ENCODE data around the gene NUMBL.

The NUMBL gene

DNA sequence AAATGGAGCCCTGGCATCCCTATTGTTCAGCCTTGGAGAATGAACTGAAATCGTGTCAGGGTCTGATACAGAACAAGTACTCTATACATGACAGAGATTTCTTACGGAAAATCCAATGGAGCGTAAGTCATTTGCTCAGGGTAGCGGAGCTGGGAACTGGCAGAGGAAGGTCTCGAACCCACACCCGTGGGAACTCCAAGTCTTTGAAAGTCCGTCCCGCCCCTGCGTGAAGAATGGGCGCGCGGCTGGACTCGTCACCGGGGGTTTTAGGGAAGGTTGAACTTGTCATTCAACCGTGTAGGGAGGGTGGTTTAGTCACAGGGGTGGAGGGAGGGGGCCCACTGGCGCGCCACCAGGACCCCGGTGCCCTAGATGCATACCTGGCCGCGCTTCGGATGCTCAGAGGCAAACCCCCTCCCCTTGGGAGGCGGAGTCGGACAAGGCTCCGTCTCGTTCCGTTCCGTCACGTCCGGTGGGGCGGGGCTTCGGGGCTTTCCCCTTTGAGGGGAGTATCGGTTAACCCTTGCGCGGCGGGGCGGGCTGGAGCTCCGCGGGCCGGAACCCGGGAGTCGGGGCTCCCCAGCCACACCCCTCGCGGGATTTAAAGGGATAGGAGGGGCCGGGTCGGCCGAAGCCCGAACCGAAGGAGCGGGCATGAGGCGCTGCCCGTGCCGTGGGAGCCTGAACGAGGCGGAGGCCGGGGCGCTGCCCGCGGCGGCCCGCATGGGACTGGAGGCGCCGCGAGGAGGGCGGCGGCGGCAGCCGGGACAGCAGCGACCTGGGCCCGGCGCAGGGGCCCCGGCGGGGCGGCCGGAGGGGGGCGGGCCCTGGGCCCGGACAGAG lies 26.3 kb upstream of the NUMBL start, which contains the start of the genes COQ8B and ITPKC:
Gene COQ8B (minus strand): TSS at position 405 of the 843 bp plus-strand sequence. CDS start 2,254 bp downstream, outside the sequence.
Gene ITPKC (plus strand): TSS at position 631 of the 843 bp plus-strand sequence. CDS start 24 bp downstream, at position 655.
- peak; percentile 89 for DNase-seq (ENCODE audit: low read depth)

DNA sequence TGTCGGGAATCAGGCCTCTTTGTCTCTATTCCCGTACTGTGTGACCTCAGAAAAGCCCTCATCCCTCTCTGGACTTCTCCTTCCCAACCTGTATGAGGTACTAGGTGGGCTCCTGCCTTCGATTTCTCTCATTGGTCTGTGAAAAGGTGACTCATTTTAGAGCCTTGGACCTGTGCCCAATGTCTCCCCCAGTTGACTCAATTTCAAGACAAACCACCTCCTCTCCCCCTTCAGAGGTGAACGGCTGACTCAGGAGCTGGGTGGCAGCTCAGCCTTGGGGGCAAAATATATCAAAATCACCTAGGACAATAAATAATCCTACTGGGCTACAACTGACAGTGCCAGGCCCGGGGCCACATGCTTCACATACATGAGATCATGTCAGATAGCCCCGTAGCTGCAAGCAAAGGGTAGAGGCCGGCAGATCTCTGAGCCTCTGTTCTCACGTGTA lies 25.6 kb upstream of the NUMBL start:
- no peak for DNase-seq (ENCODE audit: low read depth)

- DNase-seq (ENCODE audit: low read depth) = peak; percentile 84
These were observed 24.2 kb upstream of the NUMBL start for GRCh38 chr19:40714441-40715299.

DNA sequence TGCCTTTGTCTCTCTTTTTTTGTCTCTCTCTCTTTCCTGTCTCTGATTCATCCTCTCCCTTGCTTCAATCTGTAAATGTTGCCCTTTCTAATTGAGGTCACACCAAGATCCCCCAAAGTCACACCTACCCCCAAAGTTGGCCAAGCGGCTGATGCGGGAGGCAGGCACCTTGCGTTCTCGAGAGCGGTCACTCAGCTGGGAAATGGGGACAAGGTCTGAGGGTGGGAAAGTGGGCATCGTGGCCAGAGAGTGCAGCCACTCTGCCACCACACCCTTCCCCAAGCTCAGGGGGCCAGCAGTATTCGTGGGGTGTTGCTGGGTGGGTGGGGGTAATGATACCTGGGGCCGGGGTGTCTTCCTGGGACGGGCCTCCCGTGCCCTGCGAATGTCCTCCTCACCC lies 23.5 kb upstream of the NUMBL start:
- no peak for DNase-seq (ENCODE audit: low read depth)

- no peak for DNase-seq (ENCODE audit: low read depth)
These were observed 19.4 kb upstream of the NUMBL start for GRCh38 chr19:40709817-40710216.

DNA sequence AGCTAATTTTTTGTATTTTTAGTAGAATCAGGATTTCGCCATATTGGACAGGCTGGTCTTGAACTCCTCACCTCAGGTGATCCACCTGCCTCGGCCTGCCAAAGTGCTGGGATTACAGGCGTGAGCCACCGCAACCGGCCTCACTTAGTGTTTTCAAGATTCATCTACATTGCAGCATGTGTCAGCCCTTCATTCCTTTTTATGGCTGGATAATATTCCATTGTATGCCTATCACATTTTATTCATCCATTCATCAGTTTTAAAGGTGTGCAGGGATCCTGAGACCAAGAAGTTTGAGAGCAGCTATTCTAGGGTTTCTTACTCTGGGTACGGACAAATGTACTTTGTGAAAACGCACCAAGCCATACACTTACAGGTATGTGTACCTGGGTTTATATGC lies 17.2 kb upstream of the NUMBL start:
- no peak for DNase-seq (ENCODE audit: low read depth)

DNA sequence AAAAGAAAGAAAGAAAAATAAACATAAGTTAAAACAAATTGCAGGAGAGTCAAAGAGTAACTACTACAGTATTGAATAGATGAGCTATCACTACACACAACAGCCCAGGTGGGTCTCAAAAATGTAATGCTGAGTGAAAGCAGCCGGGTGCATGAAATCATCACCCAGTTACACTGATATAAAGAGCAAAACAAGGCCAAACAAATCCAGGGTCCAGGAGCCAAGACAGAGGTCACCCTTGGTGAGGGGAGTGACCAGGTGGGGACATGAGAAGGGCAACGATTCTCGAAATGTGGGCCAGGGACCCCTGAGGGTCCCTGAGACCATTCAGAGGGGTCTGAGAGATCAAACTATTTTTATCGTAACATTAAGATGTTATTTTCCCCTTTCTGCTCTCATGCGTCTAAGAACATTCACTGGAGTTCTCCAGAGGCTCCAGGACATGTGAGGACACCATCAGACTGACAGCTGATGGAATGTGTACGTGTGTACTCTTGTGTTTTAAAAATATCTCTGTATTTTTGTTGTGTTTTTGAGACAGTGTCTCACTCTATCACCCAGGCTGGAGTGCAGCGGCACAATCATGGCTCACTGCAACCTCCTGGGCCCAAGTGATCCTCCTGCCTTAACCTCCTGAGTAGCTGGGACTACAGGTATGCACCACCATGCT lies 15.6 kb upstream of the NUMBL start:
- DNase-seq (ENCODE audit: low read depth) = no peak

- DNase-seq (ENCODE audit: low read depth) = no peak
These were observed 14.9 kb upstream of the NUMBL start for GRCh38 chr19:40705362-40705651.

DNA sequence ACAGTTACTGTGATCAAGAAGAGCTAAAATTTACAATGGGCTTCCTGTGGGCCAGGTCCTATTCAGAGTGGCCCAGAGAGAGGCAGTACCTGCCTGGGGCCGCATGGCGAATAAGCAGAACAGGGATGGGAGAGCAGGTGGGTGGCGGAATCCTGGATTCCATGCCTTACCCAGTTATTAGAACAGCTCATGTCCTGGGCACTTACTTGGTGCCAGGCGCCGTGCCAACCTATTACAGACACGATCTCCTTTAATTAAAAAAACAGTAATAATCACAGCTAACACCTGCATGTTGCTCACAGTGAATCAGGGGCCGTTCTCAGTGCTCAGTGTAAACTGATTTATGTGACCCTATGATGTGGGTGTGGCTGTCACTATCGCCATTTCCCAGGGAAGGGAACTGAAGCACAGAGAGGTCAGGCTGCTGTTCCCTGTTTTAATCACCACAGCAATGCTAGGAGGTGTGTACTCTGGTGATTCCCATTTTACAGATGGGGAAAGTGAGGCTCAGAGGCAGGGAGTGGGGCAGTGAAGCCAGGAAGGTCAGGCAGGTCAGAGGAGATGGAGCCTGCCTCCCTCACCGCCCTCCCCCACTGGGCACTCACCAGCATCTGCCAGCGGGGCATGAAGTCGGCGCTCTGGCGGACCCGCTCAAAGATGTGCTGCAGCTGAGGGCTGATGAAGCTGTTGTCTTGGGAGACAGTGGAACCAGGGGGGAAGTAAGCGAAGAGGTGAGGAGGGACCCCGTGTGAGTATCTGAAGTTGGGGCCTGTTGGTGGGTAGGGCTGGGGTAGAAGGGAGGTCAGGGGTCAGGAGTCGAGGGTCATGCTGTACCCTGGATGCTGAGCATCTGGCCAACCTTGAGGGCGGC lies 14.3 kb upstream of the NUMBL start:
- DNase-seq (ENCODE audit: low read depth) = no peak

GRCh38 chr19:40703029-40703755 lies 12.7 kb upstream of the NUMBL start:
- DNase-seq (ENCODE audit: low read depth) = no peak

- no peak for DNase-seq (ENCODE audit: low read depth)
These were observed 12.0 kb upstream of the NUMBL start for GRCh38 chr19:40702337-40703012.

- DNase-seq (ENCODE audit: low read depth) = no peak
These were observed 11.3 kb upstream of the NUMBL start for GRCh38 chr19:40701758-40702157.

- no peak for DNase-seq (ENCODE audit: low read depth)
These were observed 9.6 kb upstream of the NUMBL start for GRCh38 chr19:40700083-40700482.

- no peak for DNase-seq (ENCODE audit: low read depth)
These were observed 6.6 kb upstream of the NUMBL start for GRCh38 chr19:40697007-40697406.

DNA sequence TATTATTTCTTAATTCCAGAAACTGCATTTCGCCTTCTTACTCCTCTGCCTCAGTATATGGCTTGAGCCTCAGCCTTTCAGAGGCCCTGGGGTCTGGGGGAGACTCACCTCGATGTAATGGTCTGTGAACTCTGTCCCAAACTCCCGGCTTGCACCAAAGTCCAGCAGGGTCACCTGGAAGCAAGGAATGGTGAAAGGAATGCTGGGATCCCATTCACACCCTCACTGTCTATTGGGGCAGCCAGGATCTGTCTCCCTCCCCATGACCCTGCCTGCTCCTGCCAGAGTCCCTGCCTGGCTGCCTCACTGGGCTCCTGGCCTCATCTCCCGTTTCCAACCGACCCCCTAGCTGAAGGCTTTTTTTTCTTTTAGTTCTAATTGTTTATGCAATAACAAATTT lies 5.4 kb upstream of the NUMBL start:
- no peak for DNase-seq (ENCODE audit: low read depth)

DNA sequence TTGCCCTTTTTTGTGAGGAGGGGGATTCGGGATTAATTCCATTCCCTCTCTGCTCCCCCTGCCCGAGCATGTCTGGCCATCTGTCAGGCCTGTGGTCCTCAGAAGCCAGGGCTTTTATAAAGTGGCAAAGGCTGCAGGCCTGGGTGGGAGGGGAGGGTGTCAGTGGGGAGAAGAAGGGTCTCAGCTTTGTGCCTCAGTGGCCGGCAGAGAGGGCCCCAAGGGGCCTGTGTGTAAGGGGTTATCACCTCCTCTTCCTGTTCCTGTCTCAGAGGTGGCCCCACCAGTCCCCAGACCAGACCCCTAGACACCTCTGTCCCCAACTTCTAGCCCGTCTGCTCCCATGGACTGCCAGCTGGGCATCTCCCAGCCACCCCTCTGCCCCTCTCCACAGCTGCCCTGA lies 3.4 kb upstream of the NUMBL start:
- no peak for DNase-seq (ENCODE audit: low read depth)

DNA sequence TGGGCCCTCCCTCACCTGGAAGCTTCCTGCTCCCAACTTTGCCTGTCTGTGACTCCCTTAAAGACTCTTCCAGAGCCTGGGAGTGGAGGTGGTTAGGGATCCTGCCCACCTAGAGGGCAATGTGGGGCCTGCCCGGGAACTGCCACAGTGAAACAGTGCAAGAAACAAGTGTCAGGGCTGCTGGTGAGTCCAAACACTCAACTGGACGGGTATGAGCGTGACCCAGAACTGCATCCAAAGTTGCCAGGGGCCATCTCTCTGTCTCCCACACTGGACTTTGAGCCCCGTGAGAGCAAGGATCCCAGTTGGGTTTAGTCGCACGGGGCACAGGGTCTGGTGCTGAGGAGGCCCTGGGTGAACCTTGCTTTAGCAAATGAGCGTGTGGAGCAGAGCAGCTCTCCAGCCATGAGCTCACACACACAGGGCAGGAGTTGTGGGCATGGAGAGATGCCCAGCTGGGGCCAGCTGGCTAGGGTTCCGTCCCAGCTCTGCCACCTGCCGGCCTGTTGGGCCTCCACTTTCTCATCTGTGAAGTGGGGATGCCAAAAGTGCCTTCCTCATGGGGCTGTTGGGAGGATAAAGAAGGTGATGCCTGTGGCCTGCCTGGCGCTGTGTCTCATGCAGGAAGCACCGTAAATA lies 2.8 kb upstream of the NUMBL start:
- DNase-seq (ENCODE audit: low read depth) = no peak

GRCh38 chr19:40692212-40692551 lies 1.7 kb upstream of the NUMBL start:
- no peak for DNase-seq (ENCODE audit: low read depth)

DNA sequence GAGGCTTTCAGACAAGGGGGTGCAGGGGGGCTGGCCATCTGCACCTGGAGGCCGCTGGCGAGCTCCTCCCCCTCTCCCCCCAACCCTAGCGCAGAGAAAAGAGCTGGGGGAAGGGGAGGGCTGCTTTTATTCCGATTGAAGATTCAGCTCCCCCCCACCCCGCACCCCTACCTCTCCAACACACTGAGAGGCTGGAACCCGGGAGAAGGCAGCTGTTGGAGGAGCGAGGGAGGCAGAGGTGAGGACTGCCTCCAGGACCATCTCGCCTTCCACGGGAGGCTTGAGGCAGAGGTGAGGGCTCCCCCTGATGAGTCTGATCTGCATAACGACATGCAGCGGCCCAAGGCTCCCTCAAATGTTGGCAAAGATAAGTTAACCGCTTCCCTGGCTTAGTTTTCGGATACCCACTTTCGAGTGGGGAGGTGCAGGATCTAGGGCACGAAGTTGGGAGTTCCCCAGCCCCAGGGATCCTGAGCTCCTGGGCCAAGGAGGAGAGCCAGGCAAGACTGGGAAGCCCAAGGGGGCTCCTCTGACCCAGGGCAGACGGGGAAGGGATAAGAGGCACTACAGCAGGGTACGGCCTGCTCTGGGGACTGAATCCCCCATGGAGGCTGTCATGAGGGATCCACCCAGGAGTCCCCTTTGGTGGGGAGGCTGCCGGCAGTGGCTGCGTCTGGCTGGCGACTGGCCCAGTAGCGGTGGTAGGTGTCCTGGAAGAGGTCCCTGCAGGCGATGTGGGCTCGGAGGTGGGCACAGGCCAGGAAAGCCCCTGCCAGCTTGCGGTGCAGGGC lies 1.2 kb upstream of the NUMBL start:
- DNase-seq (ENCODE audit: low read depth) = no peak

Measured in CMK (cell line).